Measurements from ENCODE around the gene SLC10A6.
A peak's percentile ranks its signal among the peaks of the same experiment; 100 is the strongest.

The SLC10A6 gene

GRCh38 chr4:86833615-86834014 is 15.6 kb downstream of the SLC10A6 start:
- TF ChIP-seq, protein P1, sequence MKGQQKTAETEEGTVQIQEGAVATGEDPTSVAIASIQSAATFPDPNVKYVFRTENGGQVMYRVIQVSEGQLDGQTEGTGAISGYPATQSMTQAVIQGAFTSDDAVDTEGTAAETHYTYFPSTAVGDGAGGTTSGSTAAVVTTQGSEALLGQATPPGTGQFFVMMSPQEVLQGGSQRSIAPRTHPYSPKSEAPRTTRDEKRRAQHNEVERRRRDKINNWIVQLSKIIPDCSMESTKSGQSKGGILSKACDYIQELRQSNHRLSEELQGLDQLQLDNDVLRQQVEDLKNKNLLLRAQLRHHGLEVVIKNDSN (IDR thresholded peaks at IDR 0.05), result no peak
- TF ChIP-seq, protein P2, sequence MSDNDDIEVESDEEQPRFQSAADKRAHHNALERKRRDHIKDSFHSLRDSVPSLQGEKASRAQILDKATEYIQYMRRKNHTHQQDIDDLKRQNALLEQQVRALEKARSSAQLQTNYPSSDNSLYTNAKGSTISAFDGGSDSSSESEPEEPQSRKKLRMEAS (IDR thresholded peaks at IDR 0.05), result no peak
- no peak for TF ChIP-seq TEAD4 (IDR thresholded peaks at IDR 0.05)
- TF ChIP-seq TCF12 (IDR thresholded peaks at IDR 0.05; ENCODE audit: low read depth), result no peak
- no peak for TF ChIP-seq ZBTB7A (IDR thresholded peaks at IDR 0.05; ENCODE audit: low read depth)
- no peak for TF ChIP-seq EGR1 (IDR thresholded peaks at IDR 0.05)
- TF ChIP-seq NFIC (IDR thresholded peaks at IDR 0.05), result no peak
- TF ChIP-seq CEBPB (IDR thresholded peaks at IDR 0.05), result no peak
- no peak for TF ChIP-seq REST (IDR thresholded peaks at IDR 0.05; ENCODE audit: low read depth)
- TF ChIP-seq YY1 (IDR thresholded peaks at IDR 0.05; ENCODE audit: low read depth), result no peak
- no peak for TF ChIP-seq EP300 (IDR thresholded peaks at IDR 0.05; ENCODE audit: borderline replicate concordance)
- no peak for TF ChIP-seq RAD21 (IDR thresholded peaks at IDR 0.05; ENCODE audit: low read depth)
- no peak for TF ChIP-seq TAF1 (IDR thresholded peaks at IDR 0.05; ENCODE audit: low read depth)
- TF ChIP-seq FOXM1 (IDR thresholded peaks at IDR 0.05; ENCODE audit: borderline replicate concordance, low read depth), result no peak

DNA sequence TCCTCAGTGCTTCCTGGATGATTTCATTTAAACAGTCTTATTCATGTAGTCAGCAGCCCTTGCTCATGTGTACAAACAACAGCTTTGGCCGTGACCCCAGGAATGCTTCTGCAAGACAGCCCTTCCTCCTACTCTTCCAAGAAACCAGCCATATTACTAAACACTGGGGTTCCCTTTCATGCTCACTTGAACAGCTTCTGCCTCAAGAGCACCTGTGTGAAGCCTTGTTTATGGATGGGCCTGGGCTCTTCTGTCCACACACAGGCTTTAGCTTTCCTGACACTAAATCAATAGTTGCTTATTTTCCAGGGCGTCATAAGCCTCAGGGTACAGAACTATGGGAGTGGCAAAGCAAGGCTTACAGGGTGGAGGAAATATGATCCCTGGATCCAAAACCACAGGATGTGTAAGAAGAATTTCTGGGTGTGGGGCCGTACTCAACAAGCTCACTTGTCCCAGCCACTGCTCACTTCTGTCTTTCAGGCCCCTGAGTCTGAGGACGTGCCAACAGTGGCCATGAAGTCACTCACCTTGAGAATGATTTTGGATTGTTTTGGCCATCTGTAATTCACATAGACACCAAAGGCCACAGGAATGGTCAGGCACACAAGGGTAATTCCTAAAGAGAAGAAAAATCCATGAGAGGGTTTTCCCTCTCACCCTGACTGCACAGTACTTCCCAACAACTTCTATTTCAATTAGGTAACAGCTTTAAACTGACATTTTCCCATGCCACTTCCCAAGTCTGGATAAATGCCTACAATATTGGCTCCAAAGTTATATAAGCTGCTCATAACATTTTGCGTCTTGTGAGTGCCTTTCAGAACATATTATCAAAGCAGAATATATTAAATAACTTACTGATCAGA is 17.7 kb downstream of the SLC10A6 start:
- TF ChIP-seq, protein P1 (IDR thresholded peaks at IDR 0.05), result no peak
- 0 out of 2 replicates have a peak, but pooled peaks have one; percentile 14 for TF ChIP-seq TEAD4 (IDR thresholded peaks at IDR 0.05)

DNA sequence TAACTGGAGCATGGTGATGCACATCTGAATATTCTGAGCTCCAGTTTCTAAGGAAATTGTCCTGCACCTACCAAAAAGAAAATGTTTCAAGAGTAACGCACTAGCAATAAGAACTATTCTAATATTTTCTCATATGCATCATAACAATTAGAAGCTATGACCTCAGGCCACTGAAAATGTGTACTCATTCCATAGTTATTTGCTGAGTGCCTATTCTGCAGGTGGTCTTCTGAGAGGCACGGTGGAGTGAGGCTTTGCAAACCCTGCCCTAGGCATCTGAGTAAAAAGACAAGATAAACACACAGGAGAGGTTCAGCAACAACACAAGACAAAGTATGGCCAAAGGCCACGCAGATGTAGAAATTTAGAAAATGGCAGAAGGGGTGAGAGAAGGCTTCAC is 23.7 kb downstream of the SLC10A6 start:
- TF ChIP-seq, protein P2 (IDR thresholded peaks at IDR 0.05), result no peak
- no peak for TF ChIP-seq TEAD4 (IDR thresholded peaks at IDR 0.05)
- no peak for TF ChIP-seq CEBPB (IDR thresholded peaks at IDR 0.05)
- TF ChIP-seq RAD21 (IDR thresholded peaks at IDR 0.05; ENCODE audit: low read depth), result no peak
- no peak for TF ChIP-seq REST (IDR thresholded peaks at IDR 0.05; ENCODE audit: low read depth)
- TF ChIP-seq NFIC (IDR thresholded peaks at IDR 0.05), result no peak
- no peak for TF ChIP-seq FOXM1 (IDR thresholded peaks at IDR 0.05; ENCODE audit: borderline replicate concordance, low read depth)
- no peak for TF ChIP-seq EGR1 (IDR thresholded peaks at IDR 0.05)
- TF ChIP-seq TAF1 (IDR thresholded peaks at IDR 0.05; ENCODE audit: low read depth), result no peak

DNA sequence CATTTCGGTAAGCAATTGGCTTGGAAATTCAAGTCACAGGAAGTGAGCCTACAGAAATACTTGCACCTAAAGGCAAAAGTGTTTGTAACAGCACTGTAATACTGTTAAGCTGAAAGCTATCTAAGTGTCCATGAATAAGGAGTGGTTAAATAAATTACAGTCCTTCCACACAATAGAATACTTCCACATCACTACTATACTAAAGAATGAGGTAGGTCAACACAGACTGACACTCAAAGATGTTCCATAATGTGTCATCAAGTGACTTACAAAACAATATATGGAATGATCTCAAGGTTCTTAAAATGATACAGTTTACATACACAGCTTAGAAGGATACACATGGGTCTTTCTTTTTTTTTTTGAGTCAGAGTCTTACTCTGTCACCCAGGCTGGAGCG is 27.0 kb downstream of the SLC10A6 start:
- no peak for TF ChIP-seq TAF1 (IDR thresholded peaks at IDR 0.05; ENCODE audit: low read depth)
- no peak for TF ChIP-seq YY1 (IDR thresholded peaks at IDR 0.05; ENCODE audit: low read depth)
- no peak for TF ChIP-seq REST (IDR thresholded peaks at IDR 0.05; ENCODE audit: low read depth)
- TF ChIP-seq NFIC (IDR thresholded peaks at IDR 0.05), result no peak
- TF ChIP-seq, protein P1 (IDR thresholded peaks at IDR 0.05), result no peak
- no peak for TF ChIP-seq TEAD4 (IDR thresholded peaks at IDR 0.05)
- TF ChIP-seq ZBTB7A (IDR thresholded peaks at IDR 0.05; ENCODE audit: low read depth), result no peak
- TF ChIP-seq CREB1 (IDR thresholded peaks at IDR 0.05; ENCODE audit: low read depth), result no peak

Data from Ishikawa (cell line).